HEK293 (cell line): ENCODE results near the gene GTPBP1.

ENCODE experiments used
- CTCF ChIA-PET: fragments of 350-600 bp; formaldehyde crosslinking; extraction: SDS; loops from one replicate; lab custom pipeline; 2021; ENCODE audit warnings: antibody characterized with exemption; lab: Yijun Ruan, JAX
- POLR2A ChIA-PET: fragments of 300-600 bp; formaldehyde crosslinking; extraction: SDS; loops from one replicate; lab custom pipeline; 2020; ENCODE audit warnings: antibody characterized with exemption, inconsistent platforms; lab: Yijun Ruan, JAX
- H3K27ac ChIP-seq: fragments of 200-500 bp; sonication (Bioruptor generic); 2 replicates; pipeline ENCODE4 v1.5.1; 2014; ENCODE audit warnings: low read depth, low read length, control low read depth, inconsistent platforms; ENCODE audit errors: extremely low read depth
- H3K36me3 ChIP-seq, 2 experiments: fragments of 200-500 bp in 1 of 2; sonication (Bioruptor generic) in 1 of 2; 1 replicate in 1 of 2; 2 replicates in 1 of 2; pipeline ENCODE4 v1.5.1; 2014 to 2017; ENCODE audit warnings: inconsistent platforms in 2 of 2, low read length in 2 of 2; ENCODE audit not compliant: control insufficient read depth in 2 of 2, insufficient read depth in 1 of 2
- H3K4me1 ChIP-seq: fragments of 200-500 bp; sonication (Bioruptor generic); 2 replicates; pipeline ENCODE4 v1.5.1; 2014; ENCODE audit warnings: mild to moderate bottlenecking, low read length, inconsistent platforms; ENCODE audit not compliant: control insufficient read depth, insufficient read depth
- H3K4me3 ChIP-seq: 2 replicates; pipeline ENCODE4 v1.5.1; 2011; ENCODE audit warnings: low read depth, mild to moderate bottlenecking, control low read depth, low read length, moderate library complexity
- H3K9me3 ChIP-seq: fragments of 200-500 bp; sonication (Bioruptor generic); 2 replicates; pipeline ENCODE4 v1.5.1; 2014; ENCODE audit warnings: low read depth, low read length, inconsistent platforms; ENCODE audit not compliant: control insufficient read depth, insufficient read depth
- EGR2 ChIP-seq: fragments of 450-650 bp; formaldehyde crosslinking; IDR thresholded peaks from 2 replicates; pipeline ENCODE4 v1.5.1; 2016; ENCODE audit warnings: low read depth, missing biosample characterization, missing genetic modification characterization
- GFI1B ChIP-seq: fragments of 450-650 bp; formaldehyde crosslinking; IDR thresholded peaks from 2 replicates; pipeline ENCODE4 v1.5.1; 2016; ENCODE audit warnings: missing biosample characterization, missing genetic modification characterization
- GLI2 ChIP-seq: fragments of 450-650 bp; formaldehyde crosslinking; IDR thresholded peaks from 2 replicates; pipeline ENCODE4; 2017; ENCODE audit warnings: missing biosample characterization, missing genetic modification characterization, low read depth, borderline replicate concordance
- GLI4 ChIP-seq: fragments of 450-650 bp; formaldehyde crosslinking; IDR thresholded peaks from 2 replicates; pipeline ENCODE4 v1.5.1; 2016; ENCODE audit warnings: missing biosample characterization, missing genetic modification characterization
- GLIS2 ChIP-seq: fragments of 450-650 bp; formaldehyde crosslinking; IDR thresholded peaks from 2 replicates; pipeline ENCODE4 v1.5.1; 2016; ENCODE audit warnings: missing biosample characterization, missing genetic modification characterization
- SP7 ChIP-seq: fragments of 450-650 bp; formaldehyde crosslinking; IDR thresholded peaks from 2 replicates; pipeline ENCODE4 v1.5.1; 2016; ENCODE audit warnings: missing biosample characterization, missing genetic modification characterization
- ZBTB20 ChIP-seq: fragments of 450-650 bp; formaldehyde crosslinking; IDR thresholded peaks from 2 replicates; pipeline ENCODE4 v1.5.1; 2016; ENCODE audit warnings: missing biosample characterization, missing genetic modification characterization
- ZBTB21 ChIP-seq: fragments of 450-650 bp; formaldehyde crosslinking; IDR thresholded peaks from 2 replicates; pipeline ENCODE4 v1.5.1; 2017; ENCODE audit warnings: missing biosample characterization, missing genetic modification characterization
- ZFHX2 ChIP-seq: fragments of 450-650 bp; formaldehyde crosslinking; conservative IDR thresholded peaks from 2 replicates; pipeline ENCODE4 v1.5.1; 2016; ENCODE audit warnings: missing biosample characterization, missing genetic modification characterization
- ZFP37 ChIP-seq: fragments of 450-650 bp; formaldehyde crosslinking; IDR thresholded peaks from 2 replicates; pipeline ENCODE4 v1.5.1; 2016; ENCODE audit warnings: missing biosample characterization, missing genetic modification characterization
- ZFP41 ChIP-seq: fragments of 450-650 bp; formaldehyde crosslinking; IDR thresholded peaks from 2 replicates; pipeline ENCODE4 v1.5.1; 2016; ENCODE audit warnings: missing biosample characterization, missing genetic modification characterization, borderline replicate concordance
- ZNF138 ChIP-seq: fragments of 450-650 bp; formaldehyde crosslinking; IDR thresholded peaks from 2 replicates; pipeline ENCODE4 v1.5.1; 2016; ENCODE audit warnings: missing biosample characterization, missing genetic modification characterization, borderline replicate concordance
- ZNF184 ChIP-seq: fragments of 450-650 bp; IDR thresholded peaks from 2 replicates; pipeline ENCODE4 v1.5.1; 2018; ENCODE audit warnings: missing biosample characterization, mild to moderate bottlenecking, missing genetic modification characterization
- ZNF202 ChIP-seq: fragments of 450-650 bp; formaldehyde crosslinking; IDR thresholded peaks from 2 replicates; pipeline ENCODE4 v1.5.1; 2016; ENCODE audit warnings: missing biosample characterization, missing genetic modification characterization, borderline replicate concordance
- ZNF221 ChIP-seq: fragments of 450-650 bp; formaldehyde crosslinking; IDR thresholded peaks from 2 replicates; pipeline ENCODE4 v1.5.1; 2017; ENCODE audit warnings: missing biosample characterization, missing genetic modification characterization, borderline replicate concordance
- ZNF311 ChIP-seq: fragments of 450-650 bp; formaldehyde crosslinking; IDR thresholded peaks from 2 replicates; pipeline ENCODE4 v1.5.1; 2017; ENCODE audit warnings: missing biosample characterization, missing genetic modification characterization, borderline replicate concordance
- ZNF610 ChIP-seq: fragments of 450-650 bp; formaldehyde crosslinking; IDR thresholded peaks from 2 replicates; pipeline ENCODE4 v1.5.1; 2016; ENCODE audit warnings: missing biosample characterization, missing genetic modification characterization, borderline replicate concordance
- ZNF629 ChIP-seq: fragments of 450-650 bp; formaldehyde crosslinking; IDR thresholded peaks from 2 replicates; pipeline ENCODE4 v1.5.1; 2017; ENCODE audit warnings: missing biosample characterization, missing genetic modification characterization
- ZNF639 ChIP-seq: fragments of 450-650 bp; formaldehyde crosslinking; IDR thresholded peaks from 2 replicates; pipeline ENCODE4 v1.5.1; 2016; ENCODE audit warnings: missing biosample characterization, missing genetic modification characterization
- ZNF785 ChIP-seq: fragments of 450-650 bp; formaldehyde crosslinking; IDR thresholded peaks from 2 replicates; pipeline ENCODE4 v1.5.1; 2016; ENCODE audit warnings: missing biosample characterization, missing genetic modification characterization
- TF ChIP-seq, protein P1 (sequence below): fragments of 450-650 bp; formaldehyde crosslinking; IDR thresholded peaks from 2 replicates; pipeline ENCODE4 v1.5.1; 2016; ENCODE audit warnings: missing biosample characterization, missing genetic modification characterization
- TF ChIP-seq, protein P2 (sequence below): fragments of 450-650 bp; formaldehyde crosslinking; IDR thresholded peaks from 2 replicates; pipeline ENCODE4 v1.5.1; 2016; ENCODE audit warnings: missing biosample characterization, missing genetic modification characterization
- TF ChIP-seq, protein P3 (sequence below): fragments of 450-650 bp; formaldehyde crosslinking; IDR thresholded peaks from 2 replicates; pipeline ENCODE4 v1.5.1; 2016; ENCODE audit warnings: missing biosample characterization, missing genetic modification characterization
- TF ChIP-seq, protein P4 (sequence below): fragments of 450-650 bp; IDR thresholded peaks from 2 replicates; pipeline ENCODE4 v1.5.1; 2018; ENCODE audit warnings: missing biosample characterization, mild to moderate bottlenecking, missing genetic modification characterization

The GTPBP1 gene

GRCh38 chr22:38760477-38761201 is 54.9 kb downstream of the GTPBP1 start (continued):
- TF ChIP-seq, protein P1, sequence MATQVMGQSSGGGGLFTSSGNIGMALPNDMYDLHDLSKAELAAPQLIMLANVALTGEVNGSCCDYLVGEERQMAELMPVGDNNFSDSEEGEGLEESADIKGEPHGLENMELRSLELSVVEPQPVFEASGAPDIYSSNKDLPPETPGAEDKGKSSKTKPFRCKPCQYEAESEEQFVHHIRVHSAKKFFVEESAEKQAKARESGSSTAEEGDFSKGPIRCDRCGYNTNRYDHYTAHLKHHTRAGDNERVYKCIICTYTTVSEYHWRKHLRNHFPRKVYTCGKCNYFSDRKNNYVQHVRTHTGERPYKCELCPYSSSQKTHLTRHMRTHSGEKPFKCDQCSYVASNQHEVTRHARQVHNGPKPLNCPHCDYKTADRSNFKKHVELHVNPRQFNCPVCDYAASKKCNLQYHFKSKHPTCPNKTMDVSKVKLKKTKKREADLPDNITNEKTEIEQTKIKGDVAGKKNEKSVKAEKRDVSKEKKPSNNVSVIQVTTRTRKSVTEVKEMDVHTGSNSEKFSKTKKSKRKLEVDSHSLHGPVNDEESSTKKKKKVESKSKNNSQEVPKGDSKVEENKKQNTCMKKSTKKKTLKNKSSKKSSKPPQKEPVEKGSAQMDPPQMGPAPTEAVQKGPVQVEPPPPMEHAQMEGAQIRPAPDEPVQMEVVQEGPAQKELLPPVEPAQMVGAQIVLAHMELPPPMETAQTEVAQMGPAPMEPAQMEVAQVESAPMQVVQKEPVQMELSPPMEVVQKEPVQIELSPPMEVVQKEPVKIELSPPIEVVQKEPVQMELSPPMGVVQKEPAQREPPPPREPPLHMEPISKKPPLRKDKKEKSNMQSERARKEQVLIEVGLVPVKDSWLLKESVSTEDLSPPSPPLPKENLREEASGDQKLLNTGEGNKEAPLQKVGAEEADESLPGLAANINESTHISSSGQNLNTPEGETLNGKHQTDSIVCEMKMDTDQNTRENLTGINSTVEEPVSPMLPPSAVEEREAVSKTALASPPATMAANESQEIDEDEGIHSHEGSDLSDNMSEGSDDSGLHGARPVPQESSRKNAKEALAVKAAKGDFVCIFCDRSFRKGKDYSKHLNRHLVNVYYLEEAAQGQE (tag by site-specific recombination), result no peak
- TF ChIP-seq, protein P2, sequence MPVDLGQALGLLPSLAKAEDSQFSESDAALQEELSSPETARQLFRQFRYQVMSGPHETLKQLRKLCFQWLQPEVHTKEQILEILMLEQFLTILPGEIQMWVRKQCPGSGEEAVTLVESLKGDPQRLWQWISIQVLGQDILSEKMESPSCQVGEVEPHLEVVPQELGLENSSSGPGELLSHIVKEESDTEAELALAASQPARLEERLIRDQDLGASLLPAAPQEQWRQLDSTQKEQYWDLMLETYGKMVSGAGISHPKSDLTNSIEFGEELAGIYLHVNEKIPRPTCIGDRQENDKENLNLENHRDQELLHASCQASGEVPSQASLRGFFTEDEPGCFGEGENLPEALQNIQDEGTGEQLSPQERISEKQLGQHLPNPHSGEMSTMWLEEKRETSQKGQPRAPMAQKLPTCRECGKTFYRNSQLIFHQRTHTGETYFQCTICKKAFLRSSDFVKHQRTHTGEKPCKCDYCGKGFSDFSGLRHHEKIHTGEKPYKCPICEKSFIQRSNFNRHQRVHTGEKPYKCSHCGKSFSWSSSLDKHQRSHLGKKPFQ (tag by site-specific recombination), result peak; percentile 36; the same call in 1 of the 2 replicates
- peak; percentile 22; the same call in 1 of the 2 replicates for TF ChIP-seq GLIS2 (tag by site-specific recombination)

DNA sequence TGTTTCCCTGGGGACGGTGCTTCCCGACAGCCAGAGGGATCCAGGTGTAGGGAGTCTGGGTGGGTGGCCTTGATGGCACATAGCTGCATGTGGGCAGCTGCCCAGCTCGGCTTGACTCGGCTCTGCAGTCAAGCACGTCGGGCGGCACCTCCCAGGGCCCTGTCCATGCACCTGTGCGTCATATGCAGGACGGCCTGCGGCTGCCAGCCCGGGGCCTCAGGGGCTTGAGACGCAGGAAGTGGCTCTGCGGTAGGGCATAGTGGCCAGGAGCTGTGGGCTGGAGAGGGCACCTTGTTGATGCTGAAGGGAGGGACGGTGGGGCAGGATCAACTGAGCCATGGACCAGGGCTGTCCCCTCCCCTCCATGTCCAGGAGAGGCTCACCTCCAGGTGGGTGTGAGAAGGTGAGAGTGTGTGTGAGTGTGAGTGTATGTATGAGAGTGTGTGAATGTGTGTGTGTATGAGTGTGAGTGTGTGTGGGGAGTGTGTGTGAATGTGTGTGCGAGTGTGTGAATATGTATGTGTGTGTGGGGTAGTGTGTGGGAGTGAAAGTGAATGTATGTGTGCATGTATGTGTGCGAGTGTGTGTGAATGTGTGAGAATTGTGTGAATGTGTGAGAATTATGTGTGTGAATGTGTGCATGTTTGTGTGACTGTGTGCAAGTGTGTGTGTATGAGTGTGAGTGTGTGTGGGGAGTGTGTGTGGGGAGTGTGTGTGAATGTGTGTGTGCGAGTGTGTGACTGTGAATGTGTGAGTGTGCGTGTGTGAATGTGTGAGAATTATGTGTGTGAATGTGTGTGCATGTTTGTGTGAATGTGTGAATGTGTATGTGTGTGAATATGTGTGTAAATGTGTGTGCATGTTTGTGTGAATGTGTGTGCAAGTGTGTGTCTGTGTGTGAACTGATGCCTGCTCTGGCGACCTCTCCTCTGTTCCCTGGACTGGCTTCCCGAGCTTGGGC is 55.7 kb downstream of the GTPBP1 start:
- H3K36me3 ChIP-seq, result no peaks in the 10 kb centered on the region
- H3K9me3 ChIP-seq, result no peaks in the 10 kb centered on the region
- H3K4me3 ChIP-seq, result no peak overlapping the region
- CTCF ChIA-PET, result no interaction called here
- H3K4me1 ChIP-seq, result peaks cover 4% of the 10 kb centered on the region
- H3K27ac ChIP-seq, result no peak overlapping the region
- POLR2A ChIA-PET, result no interaction called here
- no peak for TF ChIP-seq GLI4 (tag by site-specific recombination)
- TF ChIP-seq ZNF639 (tag by site-specific recombination), result no peak
- TF ChIP-seq ZBTB21 (tag by site-specific recombination), result no peak
- 0 out of 2 replicates have a peak, but pooled peaks have one; percentile 15 for TF ChIP-seq ZNF311
- TF ChIP-seq ZNF184 (tag by site-specific recombination), result no peak
- TF ChIP-seq ZNF138 (tag by site-specific recombination), result no peak
- peak; percentile 17; the same call in 1 of the 2 replicates for TF ChIP-seq ZBTB20 (tag by site-specific recombination)
- TF ChIP-seq, protein P3, sequence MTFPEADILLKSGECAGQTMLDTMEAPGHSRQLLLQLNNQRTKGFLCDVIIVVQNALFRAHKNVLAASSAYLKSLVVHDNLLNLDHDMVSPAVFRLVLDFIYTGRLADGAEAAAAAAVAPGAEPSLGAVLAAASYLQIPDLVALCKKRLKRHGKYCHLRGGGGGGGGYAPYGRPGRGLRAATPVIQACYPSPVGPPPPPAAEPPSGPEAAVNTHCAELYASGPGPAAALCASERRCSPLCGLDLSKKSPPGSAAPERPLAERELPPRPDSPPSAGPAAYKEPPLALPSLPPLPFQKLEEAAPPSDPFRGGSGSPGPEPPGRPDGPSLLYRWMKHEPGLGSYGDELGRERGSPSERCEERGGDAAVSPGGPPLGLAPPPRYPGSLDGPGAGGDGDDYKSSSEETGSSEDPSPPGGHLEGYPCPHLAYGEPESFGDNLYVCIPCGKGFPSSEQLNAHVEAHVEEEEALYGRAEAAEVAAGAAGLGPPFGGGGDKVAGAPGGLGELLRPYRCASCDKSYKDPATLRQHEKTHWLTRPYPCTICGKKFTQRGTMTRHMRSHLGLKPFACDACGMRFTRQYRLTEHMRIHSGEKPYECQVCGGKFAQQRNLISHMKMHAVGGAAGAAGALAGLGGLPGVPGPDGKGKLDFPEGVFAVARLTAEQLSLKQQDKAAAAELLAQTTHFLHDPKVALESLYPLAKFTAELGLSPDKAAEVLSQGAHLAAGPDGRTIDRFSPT (tag by site-specific recombination), result peak; percentile 65
- peak; percentile 84 for TF ChIP-seq ZFHX2 (tag by site-specific recombination)
- no peak for TF ChIP-seq ZNF202
- no peak for TF ChIP-seq ZNF221 (tag by site-specific recombination)
- TF ChIP-seq SP7 (tag by site-specific recombination), result no peak
- TF ChIP-seq, protein P4, sequence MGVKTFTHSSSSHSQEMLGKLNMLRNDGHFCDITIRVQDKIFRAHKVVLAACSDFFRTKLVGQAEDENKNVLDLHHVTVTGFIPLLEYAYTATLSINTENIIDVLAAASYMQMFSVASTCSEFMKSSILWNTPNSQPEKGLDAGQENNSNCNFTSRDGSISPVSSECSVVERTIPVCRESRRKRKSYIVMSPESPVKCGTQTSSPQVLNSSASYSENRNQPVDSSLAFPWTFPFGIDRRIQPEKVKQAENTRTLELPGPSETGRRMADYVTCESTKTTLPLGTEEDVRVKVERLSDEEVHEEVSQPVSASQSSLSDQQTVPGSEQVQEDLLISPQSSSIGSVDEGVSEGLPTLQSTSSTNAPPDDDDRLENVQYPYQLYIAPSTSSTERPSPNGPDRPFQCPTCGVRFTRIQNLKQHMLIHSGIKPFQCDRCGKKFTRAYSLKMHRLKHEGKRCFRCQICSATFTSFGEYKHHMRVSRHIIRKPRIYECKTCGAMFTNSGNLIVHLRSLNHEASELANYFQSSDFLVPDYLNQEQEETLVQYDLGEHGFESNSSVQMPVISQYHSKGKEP (tag by site-specific recombination), result no peak
- no peak for TF ChIP-seq ZNF610 (tag by site-specific recombination)
- no peak for TF ChIP-seq ZFP37
- TF ChIP-seq ZFP41 (tag by site-specific recombination), result no peak
- no peak for TF ChIP-seq ZNF785 (tag by site-specific recombination)
- no peak for TF ChIP-seq GFI1B (tag by site-specific recombination)
- no peak for TF ChIP-seq GLI2 (tag by site-specific recombination)
- TF ChIP-seq EGR2 (tag by site-specific recombination), result peak; percentile 67
- no peak for TF ChIP-seq ZNF629 (tag by site-specific recombination)
